Aorta (tissue), 5 donors: ENCODE measurements around the gene RAB4B. TPM values are rescaled to one million over a fixed set of nuclear protein-coding genes. Genes with fewer than 3 reads are reported as not detected.
A peak's percentile ranks its signal among the peaks of the same experiment; 100 is the strongest.

Experiments
- ATAC-seq: fragments of 200-7000 bp; cut with Tn5 transposase; one replicate; pipeline ENCODE4 v1.9.1; 2022; ENCODE audit warnings: moderate library complexity; ENCODE audit not compliant: low FRiP score
- DNase-seq, 2 donors: peaks; one replicate each; pipeline ENCODE4 v3.0.0-alpha.2; 2020
- H3K27ac ChIP-seq, 2 donors: one replicate each; pipeline ENCODE4 v1.5.1; 2013; ENCODE audit warnings: low read length in 2 of 2, mild to moderate bottlenecking in 2 of 2, moderate library complexity in 2 of 2, control low read depth in 1 of 2, inconsistent platforms in 1 of 2, low read depth in 1 of 2
- H3K27me3 ChIP-seq, 2 donors: one replicate each; pipeline ENCODE4 v1.6.1; 2013; ENCODE audit warnings: control low read depth in 1 of 2, low read length in 1 of 2, mild to moderate bottlenecking in 1 of 2, moderate library complexity in 1 of 2; ENCODE audit not compliant: insufficient read depth in 2 of 2, control insufficient read depth in 1 of 2
- H3K36me3 ChIP-seq, 2 donors: one replicate each; pipeline ENCODE4 v1.6.1; 2013; ENCODE audit warnings: control low read depth in 1 of 2, low read length in 1 of 2, mild to moderate bottlenecking in 1 of 2; ENCODE audit not compliant: insufficient read depth in 2 of 2, control insufficient read depth in 1 of 2
- H3K4me1 ChIP-seq, 2 donors: one replicate each; pipeline ENCODE4 v1.6.1; 2013; ENCODE audit warnings: low read length in 2 of 2, control low read depth in 1 of 2, mild to moderate bottlenecking in 1 of 2, moderate library complexity in 1 of 2; ENCODE audit not compliant: insufficient read depth in 2 of 2, control insufficient read depth in 1 of 2
- H3K4me3 ChIP-seq, 2 donors: one replicate each; pipeline ENCODE4 v1.5.1; 2013; ENCODE audit warnings: low read length in 2 of 2, control low read depth in 1 of 2, mild to moderate bottlenecking in 1 of 2
- H3K9me3 ChIP-seq: one replicate; pipeline ENCODE4 v1.6.1; 2013; ENCODE audit warnings: mild to moderate bottlenecking, low read length; ENCODE audit not compliant: control insufficient read depth
- WGBS, 2 donors: extraction: QIAGEN DNeasy Blood & Tissue Kit; methylation state at CpG; one replicate each; pipeline ENCODE4 v1.1.7; 2013; 5-methylcytosine and 5-hydroxymethylcytosine counted together
- intact Hi-C, 2 donors: fragments of 100-400 bp; cut with DNase I; formaldehyde crosslinking; loops; one replicate each; pipeline versions ENCODE4 v1.14.2 to v1.15.0; 2022
- polyA plus RNA-seq, 2 donors: library from polyadenylated mRNA; stranded (reverse); fragments of 200-250 nt; gene quantifications; one replicate each; pipeline ENCODE4 v1.2.3, GENCODE V29; 2013
- total RNA-seq, 2 donors: library from RNA; stranded (reverse); fragmentation: NEBNext Ultra II Directional; extraction: Animal tissue kit (Norgen Biotek cat#: 25700); gene quantifications; one replicate each; pipeline ENCODE4 v1.2.1, GENCODE V29; 2021
- donor health status: healthy with polysubstance abuse.
- donor health status: Bipolar disorder and iron deficiency.
- donor health status: DM: no; HTN: no; CAD: no.
- donor health status: DM: no; HTN: no; CAD: no.
- donor health status: DM: yes; HTN: yes; CAD: no.

The RAB4B gene
- total and polyA plus RNA-seq, 4 donors: 19.3 to 67.2 (median 30.7) TPM

- Histone ChIP-seq H3K4me3 (no peak overlapping the region), H3K36me3 (peaks cover 0 to 12% of the 10 kb centered on the region in 2 donors), H3K27me3 (no peaks in the 10 kb centered on the region), H3K4me1 (no peaks in the 10 kb centered on the region), H3K27ac (no peak overlapping the region), H3K9me3 (no peaks in the 10 kb centered on the region)
- WGBS, 2 donors: 79 to 80% methylated on average over 22 of the region's 22 CpGs
- ATAC-seq: no peak
- intact Hi-C loops: no loop called here
- DNase-seq: no peak
Observed at GRCh38 chr19:40739030-40739839, 38.8 kb upstream of the RAB4B start.

GRCh38 chr19:40739871-40740703, 38.0 kb upstream of the RAB4B start:
- intact Hi-C loops: no loop called here
- Histone ChIP-seq H3K27ac (no peak overlapping the region), H3K4me1 (no peaks in the 10 kb centered on the region), H3K36me3 (peaks cover 0 to 11% of the 10 kb centered on the region in 2 donors), H3K27me3 (no peaks in the 10 kb centered on the region), H3K4me3 (no peak overlapping the region), H3K9me3 (no peaks in the 10 kb centered on the region)
- DNase-seq (no peak), ATAC-seq (peak; percentile 23)
- 71 to 73% methylated on average over 14 to 16 of the region's 16 CpGs for WGBS, 2 donors

- H3K27ac ChIP-seq: no peak overlapping the region
- no peaks in the 10 kb centered on the region for H3K9me3 ChIP-seq
- DNase-seq (no peak), ATAC-seq (peak; percentile 61)
- intact Hi-C loops: no loop called here
- no peak overlapping the region for H3K4me3 ChIP-seq
- no peaks in the 10 kb centered on the region for H3K4me1 ChIP-seq
- WGBS, 2 donors: 43 to 44% methylated on average over 6 of the region's 6 CpGs
- H3K27me3 ChIP-seq: no peaks in the 10 kb centered on the region
- peaks cover 0 to 8% of the 10 kb centered on the region in 2 donors for H3K36me3 ChIP-seq
Observed at GRCh38 chr19:40740747-40741146, 37.3 kb upstream of the RAB4B start.

GRCh38 chr19:40741527-40742390, 36.3 kb upstream of the RAB4B start:
- no peak for ATAC-seq
- Histone ChIP-seq H3K27ac (no peak overlapping the region), H3K36me3 (peaks cover 0 to 8% of the 10 kb centered on the region in 2 donors), H3K27me3 (no peaks in the 10 kb centered on the region), H3K4me1 (no peaks in the 10 kb centered on the region), H3K9me3 (no peaks in the 10 kb centered on the region), H3K4me3 (no peak overlapping the region)
- intact Hi-C loops: no loop called here
- DNase-seq: no peak
- 78 to 80% methylated on average over 10 of the region's 10 CpGs for WGBS, 2 donors

GRCh38 chr19:40742477-40742876, 35.6 kb upstream of the RAB4B start:
- peak; percentile 16 for ATAC-seq
- Histone ChIP-seq H3K27ac (no peak overlapping the region), H3K4me1 (no peaks in the 10 kb centered on the region), H3K27me3 (no peaks in the 10 kb centered on the region), H3K4me3 (no peak overlapping the region), H3K9me3 (no peaks in the 10 kb centered on the region), H3K36me3 (peaks cover 0 to 5% of the 10 kb centered on the region in 2 donors)
- DNase-seq: no peak
- 79 to 81% methylated on average over 17 of the region's 17 CpGs for WGBS, 2 donors
- intact Hi-C loops: no loop called here

- H3K27me3 ChIP-seq: no peaks in the 10 kb centered on the region
- H3K27ac ChIP-seq: no peak overlapping the region
- H3K4me1 ChIP-seq: no peaks in the 10 kb centered on the region
- ATAC-seq (no peak), DNase-seq (no peak)
- 87 to 91% methylated on average over 12 of the region's 12 CpGs for WGBS, 2 donors
- no peaks in the 10 kb centered on the region for H3K9me3 ChIP-seq
- intact Hi-C loops: no loop called here
- peaks cover 0 to 4% of the 10 kb centered on the region in 2 donors for H3K36me3 ChIP-seq
- no peak overlapping the region for H3K4me3 ChIP-seq
Observed at GRCh38 chr19:40742886-40743285, 35.2 kb upstream of the RAB4B start.

- Histone ChIP-seq H3K27ac (no peak overlapping the region), H3K27me3 (no peaks in the 10 kb centered on the region), H3K36me3 (peaks cover 0 to 4% of the 10 kb centered on the region in 2 donors), H3K4me1 (no peaks in the 10 kb centered on the region), H3K9me3 (no peaks in the 10 kb centered on the region), H3K4me3 (no peak overlapping the region)
- intact Hi-C loops: no loop called here
- ATAC-seq: no peak
- DNase-seq: no peak
- 89 to 92% methylated on average over 10 of the region's 10 CpGs for WGBS, 2 donors
Observed at GRCh38 chr19:40743926-40744325, 34.1 kb upstream of the RAB4B start.
